ENCODE data around the gene PPP4R1.

- TF ChIP-seq CTCF (conservative IDR thresholded peaks at IDR 0.05; ENCODE audit: low read depth, low read length) (no peak), EZH2 (IDR thresholded peaks at IDR 0.05; ENCODE audit: borderline replicate concordance, low read depth, low read length, poor library complexity, severe bottlenecking) (no peak)
Observed at GRCh38 chr18:9619990-9620389, 5.6 kb upstream of the PPP4R1 start.

Data from A673 (cell line).